Muscle of leg (tissue), 16 donors: ENCODE measurements around the gene TP53AIP1. TPM values are rescaled to one million over a fixed set of nuclear protein-coding genes. Genes with fewer than 3 reads are reported as not detected.

ENCODE experiments used
- DNase-seq: peaks from one replicate; pipeline ENCODE4 v3.0.0; 2013
- H3K27ac ChIP-seq: one replicate; pipeline ENCODE4 v1.5.1; 2013; ENCODE audit warnings: mild to moderate bottlenecking, low read length, control low read depth
- H3K27me3 ChIP-seq: one replicate; pipeline ENCODE4 v1.6.1; 2013; ENCODE audit warnings: low read length; ENCODE audit not compliant: control insufficient read depth, insufficient read depth
- H3K36me3 ChIP-seq: one replicate; pipeline ENCODE4 v1.6.1; 2013; ENCODE audit warnings: low read length; ENCODE audit not compliant: control insufficient read depth, insufficient read depth
- H3K4me1 ChIP-seq: one replicate; pipeline ENCODE4 v1.6.1; 2013; ENCODE audit warnings: low read length; ENCODE audit not compliant: control insufficient read depth, insufficient read depth
- H3K4me3 ChIP-seq: one replicate; pipeline ENCODE4 v1.5.1; 2013; ENCODE audit warnings: low read length, control low read depth
- H3K9me3 ChIP-seq: replicated peaks from 2 replicates; pipeline ENCODE4 v1.6.1; 2013; ENCODE audit warnings: low read depth, low read length; ENCODE audit not compliant: control insufficient read depth
- WGBS: methylation state at CpG from one replicate; pipeline ENCODE4 v1.1.5; 2013; ENCODE audit warnings: missing lambda C conversion rate; ENCODE audit not compliant: insufficient coverage; 5-methylcytosine and 5-hydroxymethylcytosine counted together
- long read RNA-seq, 11 donors: transcript quantifications; one replicate each; lab custom pipeline, GENCODE V29; 2026
- polyA plus RNA-seq, 8 donors: library from polyadenylated mRNA; unstranded; fragments of 120-200 nt; gene quantifications; one replicate each; pipeline versions ENCODE4 v1.2.1 to v1.2.3, GENCODE V29; 2013; ENCODE audit warnings: inconsistent platforms in 1 of 8, low replicate concordance in 1 of 8; ENCODE audit not compliant: insufficient read length in 8 of 8, insufficient read depth in 1 of 8
- total RNA-seq: library from RNA; stranded (reverse); fragments of 120-200 nt; gene quantifications from one replicate; pipeline ENCODE4 v1.2.4, GENCODE V29; 2013

Gene TP53AIP1
- total RNA-seq (0.22 TPM), polyA plus RNA-seq (1 to 10 TPM in 1 of 8 donors, under 1 TPM in 6, not detected in 1; 0.15 to 2.2 (median 0.25) TPM)
- long read RNA-seq, donor 1: 0 reads
- long read RNA-seq, donor 2: 0 reads
- long read RNA-seq, donor 3: 0 reads
- long read RNA-seq, donor 4: 0 reads
- long read RNA-seq, donor 5: 0 reads
- long read RNA-seq, donor 6: 0 reads
- long read RNA-seq, donor 7, partial matches to known transcripts: 0 of 1 reads
- long read RNA-seq, donor 7, other reads (novel, unspliced or antisense): 0 of 1 reads
- long read RNA-seq, donor 8: 0 reads
- long read RNA-seq, donor 9: 0 reads
- long read RNA-seq, donor 10: 0 reads
- long read RNA-seq, donor 11: 0 reads

- WGBS: 40% methylated on average over 17 of the region's 21 CpGs
Observed at GRCh38 chr11:128942817-128943427, at the start of gene TP53AIP1. TSS of gene TP53AIP1 (minus strand) at chr11:128942871. CDS start at chr11:128937818, 5,053 bp downstream.

GRCh38 chr11:128988242-128988970 lies 45.7 kb upstream of the TP53AIP1 start:
- Histone ChIP-seq H3K36me3 (no peaks in the 10 kb centered on the region), H3K9me3 (peaks cover 3% of the 10 kb centered on the region), H3K4me1 (no peaks in the 10 kb centered on the region), H3K27ac (no peak overlapping the region), H3K27me3 (no peaks in the 10 kb centered on the region), H3K4me3 (no peak overlapping the region)
- DNase-seq: peak; percentile 12

More at GRCh38 chr11:128942817-128943427, at the start of gene TP53AIP1:
- Histone ChIP-seq H3K4me3 (peak within 1 kb of the TSS; percentile 2), H3K27ac (peak within 1 kb of the TSS; percentile 20), H3K4me1 (peaks cover 26% of the 10 kb centered on the region), H3K27me3 (no peaks in the 10 kb centered on the region), H3K36me3 (no peaks in the 10 kb centered on the region), H3K9me3 (no peaks in the 10 kb centered on the region)
- peak; percentile 67 for DNase-seq

DNA sequence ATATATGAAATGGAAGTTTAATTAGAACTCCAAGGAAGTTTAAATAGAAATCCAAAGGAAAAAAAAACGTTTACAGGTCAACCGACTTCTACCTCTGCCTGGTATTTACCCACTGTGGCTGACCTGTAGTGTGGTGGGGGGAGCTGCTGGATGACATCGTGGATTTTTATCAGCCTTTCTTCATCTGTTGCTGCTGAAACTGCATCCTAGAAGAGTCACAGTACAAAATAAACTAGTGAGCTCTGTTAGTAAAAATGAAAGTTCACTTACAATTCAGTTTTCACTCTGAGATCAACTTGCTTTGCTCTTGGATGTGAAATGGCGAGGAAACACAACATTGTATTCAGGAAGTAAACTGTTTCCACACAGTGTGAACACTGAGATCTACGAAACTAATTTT lies 43.2 kb upstream of the TP53AIP1 start:
- DNase-seq: no peak
- H3K4me1 ChIP-seq: no peaks in the 10 kb centered on the region
- WGBS: 100% methylated on average over 1 of the region's 5 CpGs

DNA sequence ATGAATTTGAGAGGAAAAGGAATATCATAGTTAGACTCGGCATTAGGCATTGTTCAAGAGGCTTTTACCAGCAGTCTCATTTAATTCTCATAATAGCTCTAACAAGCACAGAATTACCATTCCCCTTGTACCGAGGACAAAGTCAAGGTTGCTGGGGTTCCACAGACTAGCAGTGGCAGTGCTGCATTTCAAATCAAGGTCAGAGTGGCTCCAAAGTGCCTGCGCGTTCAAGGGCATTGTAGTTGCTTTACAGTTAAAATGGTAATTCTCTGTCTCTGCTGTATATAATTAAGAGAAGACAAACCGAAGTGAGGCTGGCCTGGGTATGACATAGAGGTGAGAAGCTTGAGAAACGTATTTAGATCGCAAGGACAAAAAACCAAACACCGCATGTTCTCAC lies 40.4 kb upstream of the TP53AIP1 start:
- no peaks in the 10 kb centered on the region for H3K9me3 ChIP-seq
- no peaks in the 10 kb centered on the region for H3K4me1 ChIP-seq
- no peak overlapping the region for H3K4me3 ChIP-seq
- H3K27me3 ChIP-seq: no peaks in the 10 kb centered on the region
- no peak for DNase-seq
- H3K27ac ChIP-seq: no peak overlapping the region
- H3K36me3 ChIP-seq: peaks cover 6% of the 10 kb centered on the region
- 84% methylated on average over 3 of the region's 8 CpGs for WGBS

More for the DNA sequence above, 43.2 kb upstream of the TP53AIP1 start:
- no peak overlapping the region for H3K27ac ChIP-seq
- no peaks in the 10 kb centered on the region for H3K27me3 ChIP-seq
- H3K36me3 ChIP-seq: peaks cover 6% of the 10 kb centered on the region
- H3K4me3 ChIP-seq: no peak overlapping the region
- peaks cover 3% of the 10 kb centered on the region for H3K9me3 ChIP-seq

- Histone ChIP-seq H3K4me3 (no peak overlapping the region), H3K9me3 (no peaks in the 10 kb centered on the region), H3K27me3 (no peaks in the 10 kb centered on the region), H3K27ac (no peak overlapping the region), H3K4me1 (no peaks in the 10 kb centered on the region), H3K36me3 (peaks cover 13% of the 10 kb centered on the region)
- DNase-seq: no peak
- WGBS: 85% methylated on average over 4 of the region's 7 CpGs
Observed at GRCh38 chr11:128981254-128981653, 38.6 kb upstream of the TP53AIP1 start.

DNA sequence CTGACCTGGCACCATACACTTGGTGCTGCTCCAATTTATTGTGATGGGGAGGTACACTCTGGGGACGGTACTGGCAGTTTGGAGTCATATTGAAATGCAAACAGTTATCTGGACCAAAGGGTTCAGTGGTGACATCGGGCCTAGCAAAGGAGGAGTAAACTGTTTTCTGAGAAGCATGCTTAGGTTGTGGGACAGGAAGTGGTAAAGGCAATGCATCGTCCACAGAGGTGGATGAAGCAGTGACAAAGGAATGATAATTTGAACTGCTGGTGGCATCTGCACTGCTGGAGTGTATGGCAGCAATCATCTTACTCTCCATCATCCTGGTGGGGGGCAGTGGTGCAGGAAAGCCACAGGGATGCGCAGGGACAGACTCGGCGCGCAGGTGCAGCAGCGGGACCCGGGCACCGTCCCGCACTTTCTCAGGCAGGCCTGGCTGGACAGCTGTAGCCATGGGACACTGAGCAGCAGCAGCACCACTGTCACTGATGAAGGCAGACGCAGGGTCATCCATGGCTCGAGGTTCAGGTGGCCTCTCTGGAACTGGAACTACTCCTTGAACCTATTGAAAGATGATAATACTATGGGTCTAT lies 28.0 kb upstream of the TP53AIP1 start:
- Histone ChIP-seq H3K27ac (no peak overlapping the region), H3K27me3 (no peaks in the 10 kb centered on the region), H3K4me3 (no peak overlapping the region), H3K36me3 (peaks cover 54% of the 10 kb centered on the region), H3K9me3 (no peaks in the 10 kb centered on the region), H3K4me1 (no peaks in the 10 kb centered on the region)
- WGBS: 98% methylated on average over 10 of the region's 13 CpGs
- no peak for DNase-seq

- H3K27ac ChIP-seq: no peak overlapping the region
- no peaks in the 10 kb centered on the region for H3K27me3 ChIP-seq
- no peaks in the 10 kb centered on the region for H3K9me3 ChIP-seq
- no peaks in the 10 kb centered on the region for H3K4me1 ChIP-seq
- WGBS: 92% methylated on average over 6 of the region's 9 CpGs
- H3K36me3 ChIP-seq: peaks cover 48% of the 10 kb centered on the region
- no peak for DNase-seq
- no peak overlapping the region for H3K4me3 ChIP-seq
Observed at GRCh38 chr11:128968916-128969315, 26.2 kb upstream of the TP53AIP1 start.

DNA sequence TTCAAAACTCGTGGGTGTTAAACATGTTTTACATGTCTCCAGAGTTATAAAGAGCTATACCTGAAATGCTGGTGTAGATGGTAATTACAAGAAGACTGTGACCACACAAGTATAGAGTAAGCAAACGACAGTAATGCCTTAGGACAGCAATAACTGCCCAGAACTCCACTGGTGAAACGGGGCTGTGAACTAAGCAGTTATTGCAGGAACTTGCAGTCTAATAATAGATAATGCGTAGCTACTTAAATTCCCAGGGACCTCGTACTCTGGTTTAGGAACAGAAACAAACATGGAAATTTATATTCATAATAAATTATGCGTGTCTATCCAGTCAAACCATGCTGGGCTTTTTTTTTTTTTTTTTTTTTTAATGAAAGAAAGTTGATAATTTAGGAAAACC lies 24.9 kb upstream of the TP53AIP1 start:
- Histone ChIP-seq H3K27me3 (no peaks in the 10 kb centered on the region), H3K4me3 (no peak overlapping the region), H3K27ac (no peak overlapping the region), H3K36me3 (peaks cover 35% of the 10 kb centered on the region), H3K9me3 (no peaks in the 10 kb centered on the region), H3K4me1 (no peaks in the 10 kb centered on the region)
- 80% methylated on average over 1 of the region's 6 CpGs for WGBS
- peak; percentile 44 for DNase-seq

DNA sequence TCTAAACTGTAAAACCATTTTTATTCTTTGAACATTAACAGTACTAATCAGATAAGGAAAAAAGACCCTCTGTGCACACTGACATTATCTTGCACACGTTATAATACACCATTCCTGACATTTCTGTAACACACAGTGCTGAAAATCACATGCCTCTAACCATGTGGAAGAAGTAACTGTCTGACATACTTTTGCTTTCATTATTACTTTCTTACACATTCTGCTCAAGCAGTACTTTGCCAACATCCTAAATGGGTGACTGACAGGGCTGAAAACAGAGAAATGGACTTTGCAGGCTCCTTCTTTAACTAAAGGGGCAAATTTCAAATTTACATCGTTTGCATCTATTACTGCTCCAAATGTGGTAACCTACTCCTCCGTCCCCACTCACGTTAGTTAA lies 22.8 kb upstream of the TP53AIP1 start:
- no peaks in the 10 kb centered on the region for H3K27me3 ChIP-seq
- H3K27ac ChIP-seq: no peak overlapping the region
- peak; percentile 45 for DNase-seq
- no peak overlapping the region for H3K4me3 ChIP-seq
- WGBS: 70% methylated on average over 3 of the region's 4 CpGs
- H3K36me3 ChIP-seq: peaks cover 26% of the 10 kb centered on the region
- no peaks in the 10 kb centered on the region for H3K4me1 ChIP-seq
- no peaks in the 10 kb centered on the region for H3K9me3 ChIP-seq

DNA sequence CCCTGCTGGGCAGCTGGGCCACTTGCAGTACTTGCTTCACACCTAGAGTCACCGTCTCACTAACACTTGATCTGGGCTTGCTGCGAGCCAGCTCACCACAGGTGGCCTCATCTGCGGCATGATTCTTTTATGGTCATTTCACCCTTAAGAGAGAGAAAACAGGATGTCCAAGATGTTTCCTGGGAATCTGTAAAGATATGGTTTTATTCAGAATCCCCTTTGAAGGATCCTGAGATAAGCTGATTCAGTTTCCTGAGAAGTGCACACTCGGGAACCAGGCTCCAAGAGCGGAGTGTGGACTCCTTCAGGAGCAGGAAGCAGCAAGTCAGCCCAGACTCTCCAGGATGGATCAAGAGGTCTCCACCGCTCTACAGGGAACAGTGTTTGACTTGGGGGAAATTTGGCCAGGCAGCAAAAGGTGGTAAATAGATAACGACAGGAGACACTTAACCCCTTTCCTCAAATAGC lies 21.8 kb upstream of the TP53AIP1 start:
- 69% methylated on average over 2 of the region's 7 CpGs for WGBS
- no peaks in the 10 kb centered on the region for H3K9me3 ChIP-seq
- no peak overlapping the region for H3K4me3 ChIP-seq
- DNase-seq: no peak
- no peaks in the 10 kb centered on the region for H3K4me1 ChIP-seq
- no peaks in the 10 kb centered on the region for H3K27me3 ChIP-seq
- H3K36me3 ChIP-seq: peaks cover 17% of the 10 kb centered on the region
- no peak overlapping the region for H3K27ac ChIP-seq
